HG03097 (cell line): Measurements from ENCODE around the gene TEX36.
"Not testable (repeated sequence)": the region's sequence is repeated elsewhere in the genome, so short reads cannot be mapped to it uniquely, and the experiment has no call there.

Experiments used
- ATAC-seq: cut with Tn5 transposase; IDR thresholded peaks from one replicate; pipeline ENCODE4 v1.9.1; 2021; ENCODE audit not compliant: unreplicated experiment, low FRiP score

Gene TEX36

DNA sequence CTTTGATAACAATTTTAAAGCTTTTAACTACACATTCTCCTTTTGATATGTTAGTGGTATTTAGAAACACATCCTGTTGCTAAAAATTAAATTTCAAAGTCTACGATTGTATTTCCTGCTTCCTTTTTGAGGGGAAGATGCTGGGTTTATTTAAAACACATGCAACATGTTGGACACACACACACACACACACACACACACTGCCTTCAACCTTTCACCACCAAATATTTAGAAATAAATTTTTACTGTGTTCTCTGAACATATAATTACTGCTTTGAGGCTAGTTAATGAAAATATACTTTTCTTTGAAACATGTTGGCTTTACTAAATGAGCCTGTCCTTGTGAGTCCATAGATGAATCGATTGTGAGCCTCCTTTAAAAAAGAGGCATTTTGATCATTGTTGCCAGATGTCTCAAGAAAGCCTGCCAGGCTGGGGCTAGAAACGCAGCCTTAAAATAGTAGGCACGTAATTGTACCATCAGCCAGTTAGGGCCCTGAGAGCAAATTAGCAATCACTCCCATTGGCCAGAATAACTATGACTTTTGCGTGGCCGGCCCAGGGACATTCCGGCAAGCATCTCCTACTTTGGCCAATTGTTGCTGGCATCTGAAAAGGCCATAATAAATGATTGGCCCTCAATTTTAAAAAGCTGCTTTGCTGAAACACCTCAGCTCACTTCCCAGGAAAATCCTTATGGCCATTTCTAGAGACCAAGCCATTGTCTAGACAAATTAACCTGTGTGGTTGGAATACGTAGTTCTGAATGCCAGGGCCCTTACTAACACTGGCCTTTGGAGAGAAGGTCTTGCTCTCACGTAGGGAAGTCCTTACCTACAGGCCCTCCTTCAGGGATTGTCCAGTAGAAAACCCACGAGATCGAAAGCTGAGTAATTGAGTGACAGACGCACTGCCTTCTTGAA is 9.9 kb upstream of the TEX36 start:
- no peak for ATAC-seq

- ATAC-seq, result no peak
These were observed 9.2 kb upstream of the TEX36 start for GRCh38 chr10:125692196-125692595.

GRCh38 chr10:125691160-125691981 is 8.4 kb upstream of the TEX36 start:
- ATAC-seq, result peak; percentile 88

DNA sequence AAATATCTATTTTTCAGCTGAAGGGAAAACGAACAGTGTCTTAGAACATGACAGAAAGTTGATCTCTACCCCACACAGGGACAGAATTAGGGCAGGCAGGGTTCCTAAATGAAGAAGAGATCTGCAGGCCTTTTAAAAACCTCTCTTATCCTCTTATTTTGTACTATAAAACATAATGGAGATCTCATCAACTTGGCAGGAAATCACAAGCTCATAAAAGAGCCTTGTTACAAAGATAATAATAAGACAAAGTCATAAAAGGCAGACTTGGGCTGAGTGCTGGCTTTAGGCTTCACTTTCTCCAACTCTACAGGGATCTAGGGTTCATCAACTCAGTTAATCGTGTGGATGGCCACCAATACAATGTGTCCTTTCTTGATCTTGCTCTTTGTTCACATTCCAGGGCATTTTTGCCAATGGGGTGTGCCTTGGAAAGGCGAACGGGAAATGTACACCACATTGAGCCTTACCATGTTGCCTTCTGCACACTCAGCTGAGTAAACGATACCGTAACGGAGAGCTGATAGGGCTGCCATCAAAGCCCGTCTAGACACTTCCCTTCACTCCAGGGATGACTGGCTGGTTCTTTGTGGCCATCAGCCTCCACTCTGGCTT is 7.1 kb upstream of the TEX36 start:
- no peak for ATAC-seq

DNA sequence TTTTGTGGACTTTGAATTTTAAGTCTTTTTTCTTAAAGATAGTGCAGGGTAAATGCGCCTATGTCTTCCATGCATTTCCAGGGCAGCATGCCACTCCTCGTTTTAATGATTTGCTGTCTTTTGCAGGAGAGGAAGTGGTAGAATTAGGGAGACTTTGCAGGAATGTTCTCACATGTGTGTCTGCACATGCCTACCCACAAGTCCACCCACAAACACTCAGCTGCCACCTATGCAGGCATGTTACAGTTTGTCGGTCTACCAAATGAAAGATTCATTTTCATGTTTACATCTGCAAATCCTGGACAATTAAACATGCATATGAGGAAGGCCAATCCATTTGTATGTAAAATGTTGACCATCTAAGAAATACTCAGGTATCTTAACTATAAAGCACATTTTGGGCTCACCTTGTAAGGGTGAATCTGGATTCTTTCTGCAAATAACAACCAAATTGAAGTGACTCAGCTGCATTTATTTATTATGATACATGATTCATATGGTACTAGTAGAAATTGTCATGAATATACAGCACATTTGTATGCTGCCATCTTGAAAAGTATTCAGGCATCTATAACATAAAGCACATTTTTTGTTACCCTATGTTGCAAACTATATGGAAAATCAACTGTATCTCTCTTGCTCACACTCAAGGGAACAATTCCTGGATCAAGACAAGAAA is 4.7 kb upstream of the TEX36 start:
- no peak for ATAC-seq

DNA sequence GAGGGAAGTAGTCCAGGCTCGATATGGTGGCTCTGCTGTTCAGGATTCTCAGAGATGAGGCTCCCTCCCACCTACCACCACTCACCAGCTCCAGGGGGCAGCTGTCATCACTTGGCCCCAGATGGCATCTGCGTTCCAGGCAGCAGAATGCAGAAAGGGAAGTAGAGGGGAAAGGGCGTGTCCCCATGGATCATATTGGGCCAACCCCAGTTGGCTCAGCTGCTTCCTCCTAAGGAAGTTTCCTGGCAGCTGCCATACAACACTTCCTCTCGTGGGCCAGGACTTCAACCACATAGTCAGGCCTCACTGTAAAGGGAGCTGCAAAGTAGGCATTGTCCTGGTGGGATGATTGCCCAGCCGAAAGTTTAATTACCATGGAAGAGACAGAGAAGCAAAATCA is 1.6 kb upstream of the TEX36 start:
- no peak for ATAC-seq

DNA sequence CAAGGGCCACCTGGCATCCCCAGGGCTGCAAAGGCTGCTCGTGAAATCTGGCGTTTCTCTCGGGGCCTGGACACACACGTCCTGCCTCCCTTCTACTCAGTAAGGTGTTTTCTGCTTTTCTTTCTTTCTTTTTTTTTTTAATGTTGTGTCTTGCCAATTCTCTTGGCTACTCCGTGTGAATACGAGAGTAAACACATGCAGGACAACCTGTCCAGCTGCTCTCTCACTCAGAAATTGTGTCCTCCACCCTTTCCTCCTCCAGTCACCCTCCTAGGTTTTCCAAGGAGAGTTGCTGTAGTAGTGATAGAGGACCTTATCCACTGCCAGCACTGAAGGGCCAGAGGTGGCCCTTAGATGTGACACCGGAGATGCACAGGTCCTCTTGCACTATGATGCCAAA is 858 bp upstream of the TEX36 start:
- ATAC-seq, result no peak

- ATAC-seq, result no peak
These were observed 3.5 kb downstream of the TEX36 start for GRCh38 chr10:125679436-125679835.

GRCh38 chr10:125672884-125673283 is 10.1 kb downstream of the TEX36 start:
- no peak for ATAC-seq

- no peak for ATAC-seq
These were observed 20.4 kb downstream of the TEX36 start for GRCh38 chr10:125662584-125662983.

DNA sequence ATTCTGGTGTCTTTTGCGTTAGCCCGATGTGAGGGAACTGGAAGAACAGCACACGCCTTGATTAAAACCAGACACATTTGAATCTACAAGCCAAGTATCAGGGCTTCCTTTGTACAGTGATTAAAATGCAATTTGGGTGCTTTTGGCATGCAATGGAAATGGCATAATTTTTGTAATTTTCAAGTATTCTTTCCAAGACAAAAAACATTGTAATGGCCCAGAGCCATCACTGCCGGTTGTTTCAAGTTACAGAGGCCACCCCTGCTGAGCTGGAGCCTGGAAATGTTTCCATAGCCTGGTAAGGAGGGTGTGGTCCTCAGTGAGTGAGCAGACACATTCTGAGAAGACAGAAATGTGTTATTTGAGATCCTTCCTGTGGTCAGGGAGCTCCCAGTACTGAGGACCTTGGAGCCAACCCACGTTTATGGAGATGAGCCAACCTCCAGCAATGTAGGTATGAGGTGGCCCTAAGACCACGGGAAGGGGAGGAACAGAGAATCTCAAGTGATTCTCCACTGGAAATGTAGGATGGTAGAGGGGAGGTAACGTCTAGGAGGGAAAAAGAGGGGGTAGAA is 20.9 kb downstream of the TEX36 start:
- ATAC-seq, result no peak

GRCh38 chr10:125661431-125661940 is 21.5 kb downstream of the TEX36 start:
- no peak for ATAC-seq

DNA sequence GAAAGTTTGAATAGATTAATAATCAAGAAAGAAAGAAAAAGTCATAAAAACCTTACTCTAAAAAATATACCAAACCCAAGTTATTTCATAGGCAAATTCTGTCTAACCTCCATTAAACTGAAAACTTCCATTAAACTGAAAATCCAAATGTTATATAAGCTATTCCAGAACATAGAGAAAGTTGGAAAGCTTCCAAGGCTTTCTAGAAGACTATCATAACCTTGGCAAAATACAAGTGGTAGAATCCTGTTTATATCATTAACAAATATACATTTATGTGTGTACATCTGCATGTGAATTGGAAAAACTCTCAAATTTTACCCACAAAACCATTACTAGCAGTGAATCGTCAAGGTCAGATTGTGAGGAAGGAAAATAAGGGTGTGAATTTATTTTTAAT is 23.9 kb downstream of the TEX36 start:
- ATAC-seq, result no peak

GRCh38 chr10:125656523-125656922 is 26.4 kb downstream of the TEX36 start:
- no peak for ATAC-seq

- ATAC-seq, result not testable (repeated sequence)
These were observed 29.9 kb downstream of the TEX36 start for GRCh38 chr10:125653113-125653512.

GRCh38 chr10:125646311-125646710 is 36.7 kb downstream of the TEX36 start:
- no peak for ATAC-seq

GRCh38 chr10:125641398-125641797 is 41.6 kb downstream of the TEX36 start:
- no peak for ATAC-seq

DNA sequence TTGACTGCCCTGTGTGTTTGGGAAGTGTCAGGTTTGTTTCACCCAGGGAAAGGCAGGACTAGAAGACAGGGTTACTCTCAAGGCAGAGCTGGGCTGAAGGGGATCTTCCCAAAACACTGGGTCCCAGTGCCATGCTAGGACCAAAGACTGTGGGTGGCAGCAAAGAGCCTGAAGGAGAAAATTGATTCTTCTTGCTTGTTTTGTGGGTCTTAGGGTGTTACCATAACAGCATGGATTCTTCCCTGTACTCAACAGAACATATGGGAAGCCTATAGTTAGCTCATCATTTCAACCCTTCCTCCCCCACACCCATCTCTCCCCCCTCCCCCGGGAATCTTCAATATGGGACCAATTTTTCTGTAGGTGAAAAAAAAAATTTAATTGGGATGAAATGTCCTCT is 42.3 kb downstream of the TEX36 start:
- no peak for ATAC-seq

DNA sequence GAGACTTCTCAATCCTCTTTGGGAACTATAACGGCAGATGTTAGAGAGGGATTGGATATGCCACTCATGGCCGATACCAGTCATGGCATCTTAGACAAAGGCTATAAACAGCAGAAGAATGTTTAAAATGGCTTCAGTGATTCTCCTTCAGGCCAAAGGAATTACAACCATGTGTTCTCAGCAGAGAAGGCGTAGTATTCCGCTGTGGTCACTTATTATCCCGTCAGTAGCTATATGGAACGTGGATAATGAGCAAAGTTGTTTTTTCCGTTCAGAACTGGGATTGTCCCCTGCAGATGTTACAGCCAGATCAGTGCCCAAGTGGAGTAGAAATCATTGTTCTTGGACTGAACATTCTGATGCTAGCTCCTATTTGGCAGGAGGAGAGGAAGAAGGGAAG is 43.1 kb downstream of the TEX36 start:
- ATAC-seq, result no peak

GRCh38 chr10:125638555-125638954 is 44.4 kb downstream of the TEX36 start:
- ATAC-seq, result no peak
